DMS 273 (cell line): ENCODE measurements around the gene F13A1.
"Not testable (repeated sequence)": the region's sequence is repeated elsewhere in the genome, so short reads cannot be mapped to it uniquely, and the experiment has no call there.

Experiments
- DNase-seq: peaks from one replicate; lab custom pipeline; 2025; ENCODE audit not compliant: unreplicated experiment; lab: John Stamatoyannopoulos, UW

The F13A1 gene

DNA sequence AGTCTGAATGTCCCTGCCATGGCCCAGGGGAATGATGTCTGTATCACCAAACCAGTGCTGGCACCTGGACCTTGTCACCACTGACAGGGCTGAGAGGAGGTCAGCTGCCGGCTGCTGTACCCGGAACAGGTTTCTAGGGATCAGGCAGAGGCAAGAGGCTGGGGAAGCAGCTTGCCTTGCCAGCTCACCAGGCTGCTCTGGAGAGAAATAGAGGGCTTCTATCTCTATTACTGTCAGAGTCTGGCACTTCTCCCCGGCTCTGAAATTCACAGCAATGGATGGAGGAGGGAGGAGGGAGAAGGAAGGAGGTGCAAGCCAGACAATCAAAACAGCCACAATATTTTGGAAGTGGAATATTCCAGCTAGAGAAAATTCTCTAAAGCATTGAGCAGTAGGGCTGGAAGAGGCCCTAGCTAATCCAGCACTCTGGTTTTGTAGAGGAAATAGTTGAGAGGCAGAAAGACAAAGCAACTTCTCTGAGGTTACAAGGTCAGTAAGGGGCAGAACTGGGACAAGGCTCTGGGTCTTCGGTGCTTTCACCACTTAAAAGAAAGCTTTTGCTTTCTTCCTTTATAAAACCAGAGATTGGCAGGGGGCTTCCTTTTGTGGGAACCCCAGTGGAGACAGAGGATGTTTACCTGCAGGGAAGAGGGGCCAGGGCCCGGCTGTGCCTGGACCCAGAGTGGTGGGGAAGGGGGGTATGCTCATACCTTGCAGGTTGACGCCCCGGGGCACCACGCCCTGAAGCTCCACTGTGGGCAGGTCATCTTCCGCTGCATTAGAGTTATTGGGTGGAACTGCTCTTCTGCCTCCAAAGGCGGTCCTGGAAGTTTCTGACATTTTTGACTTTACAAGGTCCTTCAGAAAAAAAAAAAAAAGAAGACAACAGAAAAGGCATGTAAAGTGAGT lies 2.4 kb downstream of the F13A1 start:
- no peak for DNase-seq

DNA sequence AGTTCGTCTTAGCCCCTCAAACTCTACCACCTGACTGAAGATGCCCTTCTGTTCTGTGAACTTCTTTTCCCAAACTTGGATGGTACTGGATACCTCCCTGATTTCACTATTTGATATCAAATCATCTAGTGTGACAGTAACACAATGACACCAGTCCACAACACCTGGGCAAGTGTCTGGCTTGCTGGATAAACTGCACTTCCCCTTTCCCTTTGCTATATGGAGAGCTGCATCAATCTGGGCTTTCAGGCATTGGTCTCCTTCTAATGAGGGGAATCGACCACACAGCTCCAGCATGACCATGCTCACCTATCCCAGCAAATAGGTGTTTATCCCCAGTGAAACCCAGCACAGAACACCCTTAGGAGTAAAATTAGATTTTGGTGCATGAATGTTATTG lies 3.1 kb downstream of the F13A1 start:
- DNase-seq, result no peak

DNA sequence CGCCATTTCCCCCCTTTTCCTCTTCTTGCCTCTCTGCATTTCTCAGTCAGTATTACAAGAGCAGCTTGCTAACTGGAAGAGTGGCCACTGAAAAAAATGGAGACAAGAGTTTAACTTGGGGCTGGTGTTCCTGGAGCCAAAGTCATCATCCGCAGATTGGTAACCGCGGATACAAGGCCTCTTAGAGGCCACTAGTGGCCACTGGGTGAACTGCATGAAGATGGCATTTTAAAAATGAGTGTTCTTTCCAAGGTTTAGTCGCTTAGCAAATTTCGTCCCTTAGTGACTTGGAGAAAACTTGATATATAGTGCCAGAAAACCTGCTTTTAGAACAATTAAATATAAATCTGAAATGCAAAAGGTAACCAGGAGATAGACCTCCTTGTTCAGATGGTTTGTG lies 4.8 kb downstream of the F13A1 start:
- DNase-seq, result peak; percentile 82

DNA sequence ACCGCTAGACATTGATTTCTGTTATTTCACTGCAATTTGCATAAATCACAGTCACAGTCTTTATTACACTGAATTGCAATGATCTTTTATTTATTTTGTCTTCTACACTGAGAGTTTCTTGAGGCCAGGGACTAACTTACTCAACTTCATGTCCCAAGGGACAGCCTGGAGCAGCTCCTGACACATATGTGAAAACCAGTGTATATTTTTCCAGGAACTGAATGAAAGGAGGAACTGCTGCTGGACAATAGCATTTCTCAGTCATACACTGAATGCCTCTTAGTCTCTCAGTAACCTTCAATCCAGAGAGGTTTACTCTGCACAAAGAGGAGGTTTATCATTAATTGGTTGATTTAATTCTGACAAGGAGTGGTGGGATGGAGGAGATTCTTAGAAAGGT lies 5.9 kb downstream of the F13A1 start:
- DNase-seq, result no peak

DNA sequence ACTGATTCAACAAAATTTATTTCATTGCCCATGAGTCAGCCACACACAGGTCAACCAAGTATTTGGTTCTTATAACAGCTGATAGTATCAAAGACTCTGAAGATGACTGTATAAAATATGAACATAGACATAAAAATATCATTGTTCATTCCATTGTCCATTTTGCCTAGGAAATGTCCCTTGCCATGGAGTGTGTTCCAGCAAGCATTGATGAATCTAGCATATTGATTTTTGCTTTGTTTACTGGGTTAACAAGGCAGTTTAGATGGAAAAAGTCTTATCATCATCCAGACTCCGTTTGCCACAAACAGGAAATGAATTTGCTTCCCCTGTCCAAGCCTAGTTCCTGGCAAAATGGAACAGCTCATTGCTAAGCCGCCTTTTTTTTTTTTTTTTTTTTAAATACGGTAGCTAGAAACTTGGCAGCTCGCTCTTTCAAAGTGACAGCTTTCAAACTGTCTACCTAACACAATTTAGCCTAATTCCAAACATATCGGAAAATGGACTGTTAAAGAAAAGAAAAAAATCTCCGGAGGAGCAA lies 7.5 kb downstream of the F13A1 start:
- DNase-seq, result no peak

DNA sequence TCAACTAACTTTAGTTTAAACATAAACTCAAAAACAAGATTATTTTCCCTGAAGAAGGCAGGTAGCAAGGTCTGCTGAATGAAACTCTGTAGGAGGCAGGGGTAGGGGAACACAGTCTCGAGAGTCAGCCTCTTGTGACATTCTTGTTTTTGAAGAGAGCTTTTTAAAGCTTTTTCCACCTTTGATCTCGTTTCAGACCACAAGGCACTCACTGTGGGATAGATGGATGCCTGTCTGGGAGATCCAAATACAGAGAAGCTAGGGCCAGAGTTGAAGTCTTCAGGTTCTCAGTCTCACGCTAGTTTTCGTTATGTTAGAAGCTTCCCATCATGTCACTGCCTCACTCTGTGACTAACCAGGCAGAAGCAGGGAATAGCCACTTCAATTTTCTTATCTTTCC lies 14.9 kb downstream of the F13A1 start:
- DNase-seq, result no peak

DNA sequence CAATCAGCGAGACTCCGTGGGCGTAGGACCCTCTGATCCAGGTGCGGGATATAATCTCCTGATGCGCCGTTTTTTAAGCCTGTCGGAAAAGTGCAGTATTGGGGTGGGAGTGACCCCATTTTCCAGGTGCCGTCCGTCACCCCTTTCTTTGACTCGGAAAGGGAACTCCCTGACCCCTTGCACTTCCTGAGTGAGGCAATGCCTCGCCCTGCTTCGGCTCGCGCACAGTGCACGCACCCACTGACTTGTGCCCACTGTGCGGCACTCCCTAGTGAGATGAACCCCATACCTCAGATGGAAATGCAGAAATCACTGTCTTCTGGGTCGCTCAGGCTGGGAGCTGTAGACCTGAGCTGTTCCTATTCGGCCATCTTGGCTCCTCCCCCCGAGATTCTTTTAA lies 20.1 kb downstream of the F13A1 start:
- DNase-seq, result not testable (repeated sequence)

DNA sequence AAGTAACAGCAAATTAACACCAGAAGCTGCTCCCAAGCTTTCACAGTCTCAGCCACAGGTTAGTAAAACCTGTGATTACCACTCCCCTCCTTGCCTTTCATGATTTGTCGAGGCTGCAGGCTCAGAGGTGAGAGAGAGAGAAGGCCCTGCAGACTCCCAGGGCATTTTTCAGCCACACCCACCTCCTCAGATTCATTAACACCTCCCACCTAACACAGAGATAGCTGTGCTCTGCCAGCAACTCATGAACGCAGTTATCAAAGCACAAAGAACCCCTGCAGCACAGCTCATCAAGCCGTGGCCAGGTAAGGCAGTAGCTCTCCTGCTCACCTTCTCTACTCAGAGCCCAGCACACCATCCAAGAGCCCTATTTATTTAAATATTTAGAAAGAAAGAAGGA lies 27.1 kb downstream of the F13A1 start:
- no peak for DNase-seq

DNA sequence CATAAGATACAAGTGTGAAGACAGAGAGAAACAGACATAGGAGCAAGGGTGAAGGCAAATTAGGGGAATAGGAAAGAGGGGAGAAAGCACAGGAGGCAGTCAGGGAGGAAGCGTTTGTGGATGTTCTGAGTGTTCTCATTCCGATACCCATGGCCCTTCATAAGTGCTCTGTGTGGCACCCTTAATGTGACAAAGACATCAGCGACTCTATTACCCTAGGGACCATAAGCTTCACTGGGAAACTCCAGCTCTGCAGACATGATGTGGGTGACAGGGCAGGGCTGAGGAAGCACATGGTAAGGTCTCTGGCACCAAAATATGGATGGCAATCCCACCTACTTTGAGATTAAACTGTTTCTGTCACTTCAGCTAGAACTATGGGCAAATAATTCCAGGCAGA lies 33.0 kb downstream of the F13A1 start:
- DNase-seq, result no peak

DNA sequence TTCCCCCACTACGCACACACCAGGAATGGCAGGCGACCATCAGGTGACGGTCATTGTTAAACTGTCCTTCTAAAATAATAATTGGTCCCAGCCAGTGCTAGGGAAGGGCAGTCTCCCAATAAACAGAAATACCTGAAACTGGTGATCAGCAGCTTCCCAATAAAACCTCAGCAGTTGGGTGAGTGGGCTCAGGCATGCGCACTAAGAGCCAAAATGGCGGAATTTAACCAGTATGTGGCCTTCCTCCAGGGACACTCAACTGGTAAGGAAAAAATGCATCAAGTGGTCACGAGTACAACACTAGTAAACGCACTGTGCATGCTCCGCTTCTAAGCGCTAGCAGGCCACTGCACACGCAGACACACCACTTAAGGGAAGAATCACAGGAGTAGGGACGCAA lies 34.8 kb downstream of the F13A1 start:
- no peak for DNase-seq

DNA sequence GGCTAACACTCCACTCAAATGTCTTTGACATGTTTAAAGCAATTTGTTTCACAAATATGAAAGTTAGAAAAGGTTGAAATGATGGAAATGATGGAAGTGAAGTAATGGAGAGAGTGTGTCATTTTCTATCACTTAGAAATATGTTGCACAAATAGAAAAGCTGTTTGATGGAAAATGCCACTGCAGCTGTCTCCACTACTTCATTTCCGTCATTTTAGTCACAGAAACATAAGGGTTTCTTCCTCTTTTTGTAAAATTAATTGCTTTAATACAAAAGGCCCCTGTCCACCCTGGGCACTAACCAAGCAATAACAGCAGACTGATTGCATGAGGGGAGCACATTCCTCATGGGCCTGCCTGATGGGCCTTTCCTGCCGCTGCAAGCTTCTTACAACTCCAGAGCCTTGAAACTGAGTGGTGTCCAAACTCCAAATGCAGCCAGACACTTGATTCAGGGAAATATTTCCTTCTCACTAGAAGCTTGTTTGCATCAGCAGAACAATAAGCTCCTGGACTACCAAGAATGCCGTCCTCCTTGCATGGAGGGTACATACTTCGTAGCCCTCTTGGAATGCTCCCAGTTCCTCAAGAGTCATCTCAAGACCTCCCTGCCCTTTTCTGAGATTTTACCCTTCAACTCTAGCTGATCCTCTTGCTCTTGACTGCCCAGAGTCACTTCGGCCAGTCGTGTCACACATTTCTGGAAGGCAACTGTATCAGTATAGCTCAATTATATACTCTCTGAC lies 36.1 kb downstream of the F13A1 start:
- no peak for DNase-seq

DNA sequence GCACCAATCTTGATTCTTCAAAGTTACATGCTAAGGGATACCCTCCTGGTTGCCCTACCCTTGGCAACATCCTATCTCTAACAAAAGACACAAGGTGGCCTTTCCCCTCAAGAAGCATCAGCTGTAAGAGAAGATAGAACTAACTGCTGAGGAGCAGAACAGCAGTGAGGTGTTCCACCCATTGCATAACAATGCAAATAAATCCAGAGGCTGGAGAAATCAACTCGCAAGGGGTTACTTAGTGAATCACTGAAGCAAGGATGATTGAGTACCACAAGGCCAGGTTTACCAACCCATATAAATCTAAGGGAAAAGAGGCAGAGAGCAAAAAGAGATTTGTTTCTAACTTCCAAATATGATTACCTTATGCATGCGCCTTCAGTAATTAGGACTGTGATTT lies 36.7 kb downstream of the F13A1 start:
- DNase-seq, result no peak

DNA sequence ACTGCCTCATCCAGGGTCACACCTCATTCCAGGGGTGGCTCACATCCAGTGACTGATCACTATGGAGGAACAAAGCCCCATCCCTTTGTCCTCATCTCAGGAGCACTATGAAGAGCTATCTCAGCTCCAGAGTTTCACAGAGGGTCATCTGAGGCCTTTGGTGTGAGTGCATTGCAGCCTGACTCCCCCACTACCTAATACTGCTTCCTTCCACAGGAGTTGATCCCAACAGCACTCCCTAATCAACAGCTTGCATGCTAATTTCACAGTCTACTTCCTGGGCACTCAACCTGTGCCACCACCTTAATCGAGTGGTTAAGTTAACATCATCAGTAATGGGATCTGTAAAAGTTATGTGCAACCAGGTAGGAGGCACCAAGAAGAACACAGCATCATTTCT lies 37.7 kb downstream of the F13A1 start:
- no peak for DNase-seq

DNA sequence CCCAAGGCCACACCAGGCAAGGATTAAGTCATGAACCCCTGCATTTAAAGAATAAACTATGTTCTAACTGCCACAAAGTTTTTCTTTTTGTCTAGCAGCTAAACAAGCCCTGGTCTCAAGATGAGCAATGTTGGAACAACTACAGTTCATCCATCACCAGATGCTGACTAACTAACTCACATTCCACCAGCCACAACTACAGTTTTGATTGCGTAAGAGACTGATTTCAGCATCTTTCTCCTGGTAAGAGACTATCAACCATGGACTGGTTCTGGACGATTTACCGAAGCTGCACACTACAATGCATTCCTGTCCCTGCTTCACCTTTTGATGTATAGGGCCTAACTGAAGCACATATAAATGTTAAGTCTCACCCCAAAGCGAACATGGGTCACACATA lies 43.0 kb downstream of the F13A1 start:
- DNase-seq, result no peak

DNA sequence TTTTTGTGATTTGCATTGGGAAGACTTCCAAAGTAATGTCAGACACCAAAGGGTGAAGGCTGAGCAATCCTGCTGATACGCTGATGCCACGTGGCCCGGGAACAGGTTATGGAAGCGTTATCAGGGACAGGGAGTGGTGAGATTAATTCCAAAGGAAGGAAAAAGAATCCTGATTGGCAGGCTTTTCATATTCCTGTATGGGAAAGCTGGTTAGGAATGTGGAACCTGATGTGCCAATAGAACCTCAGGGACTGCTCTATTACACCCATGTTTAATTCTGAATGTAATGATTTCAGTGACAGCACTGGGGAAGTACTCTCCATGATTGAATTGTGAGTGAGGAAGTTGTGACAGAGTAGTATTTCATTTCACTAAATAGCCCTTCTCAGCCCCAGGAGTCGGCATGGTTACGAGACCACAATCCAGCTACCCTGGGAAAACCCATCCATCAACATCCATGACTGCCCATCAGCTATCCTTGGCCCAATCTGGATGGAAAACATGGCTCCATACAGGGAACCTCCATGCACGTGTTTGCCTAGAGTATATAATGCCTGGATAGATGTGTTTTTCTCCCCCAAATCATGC lies 49.4 kb downstream of the F13A1 start:
- DNase-seq, result no peak

DNA sequence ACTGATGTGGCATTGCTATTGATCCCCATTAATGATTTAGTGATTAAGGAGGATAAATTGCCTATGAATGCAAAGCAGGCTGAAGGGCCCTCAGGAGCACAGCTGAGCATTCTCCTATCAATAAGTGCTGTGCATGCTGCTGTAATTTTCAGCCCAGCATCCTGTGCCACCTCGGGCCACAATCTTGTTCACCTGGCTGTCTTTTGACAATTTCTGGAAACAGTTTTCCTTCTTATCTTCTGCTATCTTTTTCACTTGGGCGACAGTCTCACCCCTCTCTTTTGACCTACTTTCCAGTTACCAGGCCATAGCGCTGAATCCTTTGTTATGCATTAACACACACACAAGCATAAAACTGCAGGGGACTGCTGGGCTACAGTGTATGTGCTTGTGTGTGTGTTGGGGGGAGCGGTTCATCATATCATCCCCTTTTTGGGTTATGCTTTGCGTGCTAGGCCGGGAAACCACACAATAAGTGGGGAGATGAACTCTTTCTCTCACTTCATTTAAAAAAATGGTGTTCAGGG lies 60.2 kb downstream of the F13A1 start:
- DNase-seq, result no peak

DNA sequence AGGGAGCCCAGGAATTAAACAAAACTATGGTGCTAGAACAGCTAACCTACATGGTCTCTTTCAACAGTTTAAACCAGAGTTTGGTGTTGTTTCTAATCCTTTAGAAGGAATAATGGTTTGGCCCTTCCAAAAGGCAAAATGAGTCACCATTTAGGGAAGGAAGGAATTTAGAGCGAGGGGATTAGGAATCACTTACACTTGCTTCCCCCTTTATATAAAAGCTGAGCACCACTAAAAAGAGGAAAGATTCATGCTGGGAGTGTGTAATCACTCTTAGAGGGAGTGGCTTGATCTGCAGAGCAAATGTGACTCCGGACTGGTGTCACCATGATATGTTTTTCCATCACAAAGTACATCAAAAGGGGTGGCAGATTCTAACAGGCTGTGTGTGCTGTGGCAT lies 63.6 kb downstream of the F13A1 start:
- no peak for DNase-seq

DNA sequence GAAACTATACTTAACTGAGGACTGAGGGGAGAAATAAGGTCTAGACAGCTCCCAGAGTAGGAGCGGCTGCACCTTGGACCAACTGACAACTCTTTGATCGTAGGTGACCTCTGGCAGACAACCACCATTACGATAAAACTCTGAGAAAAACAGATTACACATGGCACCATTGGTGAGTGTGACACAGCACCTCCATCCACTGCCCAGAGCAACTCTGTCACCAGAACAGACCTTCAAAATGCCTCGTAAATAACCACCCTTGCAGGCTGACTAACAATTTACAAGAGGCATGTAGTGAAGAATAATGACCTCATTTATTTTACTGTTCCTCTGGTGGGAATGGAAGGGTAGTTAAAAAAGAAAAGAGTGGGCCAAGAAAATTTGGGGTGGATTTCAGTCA lies 64.2 kb downstream of the F13A1 start:
- DNase-seq, result no peak

DNA sequence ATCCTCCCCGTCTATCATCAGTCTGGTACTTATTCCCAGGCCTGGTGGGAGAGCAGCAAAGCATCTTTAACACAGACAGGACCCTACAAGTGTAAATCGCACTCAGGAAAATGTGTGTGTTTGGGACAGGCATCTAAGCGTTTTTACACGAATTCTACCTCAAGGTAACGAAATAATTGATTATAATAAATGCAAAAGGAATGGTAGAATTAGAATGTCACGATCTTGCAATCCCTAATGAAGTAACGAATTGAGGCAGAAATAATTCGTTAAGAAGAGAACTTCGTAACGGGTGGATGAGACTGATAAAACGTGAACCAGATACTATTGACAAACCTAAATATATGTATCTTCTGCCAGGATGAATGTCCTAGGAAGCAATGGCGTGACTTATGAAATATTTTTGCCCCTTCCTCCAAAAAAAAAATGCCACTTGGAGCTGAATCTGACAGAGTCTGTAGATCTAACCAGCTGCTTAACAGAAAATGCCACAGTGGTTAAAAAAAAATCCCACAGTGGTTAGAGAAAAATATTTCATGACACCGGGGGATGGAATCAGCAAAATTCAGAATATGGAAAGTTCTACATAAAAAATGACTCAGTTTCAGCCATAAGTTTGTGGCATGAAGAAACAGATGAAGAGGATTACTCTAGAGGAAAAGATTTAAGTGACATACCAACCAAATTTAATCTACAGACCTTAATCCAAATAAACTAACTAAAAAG lies 68.7 kb downstream of the F13A1 start:
- no peak for DNase-seq

DNA sequence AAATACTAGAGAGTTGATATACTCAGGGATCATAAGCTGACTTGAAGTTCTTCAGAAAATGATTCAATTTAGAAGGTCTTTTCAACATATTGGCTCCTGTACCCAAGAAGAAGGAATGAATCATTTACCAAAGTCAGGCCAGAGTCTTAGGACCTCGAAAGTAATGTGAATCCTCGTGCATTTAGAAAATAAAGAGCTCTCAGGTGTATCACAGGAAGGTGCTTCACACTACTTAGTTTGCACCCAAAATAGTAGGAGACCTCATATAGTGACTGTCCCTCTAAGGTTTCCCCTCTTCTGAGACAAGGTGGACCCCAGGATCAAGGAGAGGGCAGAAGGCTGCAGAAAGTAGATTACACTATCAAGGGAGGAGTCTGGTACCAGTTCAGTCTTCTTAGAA lies 71.8 kb downstream of the F13A1 start:
- no peak for DNase-seq

DNA sequence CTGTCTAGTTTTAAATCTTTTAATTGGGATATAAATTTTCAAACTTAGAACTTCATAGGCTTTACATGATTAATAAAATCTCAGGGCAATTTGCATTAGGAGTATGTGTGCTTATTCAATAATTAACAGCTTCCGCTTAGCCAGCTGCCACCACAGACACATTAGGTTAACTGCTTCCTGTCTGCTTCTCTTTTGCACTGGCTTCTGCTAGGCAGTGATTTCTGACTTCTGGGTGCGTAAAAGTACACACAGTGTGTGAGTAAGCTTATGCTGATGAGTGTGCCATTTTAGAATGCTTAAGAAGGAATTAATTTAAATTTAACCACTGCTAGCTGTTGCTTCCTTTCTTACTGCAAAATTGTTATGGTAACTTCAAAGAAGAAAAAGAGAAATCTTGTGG lies 73.9 kb downstream of the F13A1 start:
- DNase-seq, result no peak
